KMS-11 (cell line): ENCODE measurements around the gene ZNF747.
A peak's percentile ranks its signal among the peaks of the same experiment; 100 is the strongest.

Experiments used
- H2AFZ ChIP-seq: fragments of 200-600 bp; sonication (generic); 2 replicates; pipeline ENCODE4 v1.6.1; 2016; ENCODE audit warnings: antibody characterized with exemption, mixed run types, low read depth
- H3K27ac ChIP-seq: fragments of 200-600 bp; sonication (generic); 2 replicates; pipeline ENCODE4 v1.6.1; 2016; ENCODE audit warnings: mild to moderate bottlenecking, mixed run types
- H3K27me3 ChIP-seq: fragments of 200-600 bp; sonication (generic); 2 replicates; pipeline ENCODE4 v1.6.1; 2017; ENCODE audit warnings: mild to moderate bottlenecking, low read depth, mixed run types, moderate library complexity; ENCODE audit not compliant: insufficient read depth
- H3K36me3 ChIP-seq: fragments of 200-600 bp; sonication (generic); 2 replicates; pipeline ENCODE4 v1.6.1; 2017; ENCODE audit warnings: mild to moderate bottlenecking, mixed run types; ENCODE audit not compliant: insufficient read depth
- H3K4me1 ChIP-seq: fragments of 200-600 bp; sonication (generic); 2 replicates; pipeline ENCODE4 v1.6.1; 2016; ENCODE audit warnings: mild to moderate bottlenecking, low read depth, mixed run types; ENCODE audit not compliant: poor library complexity, severe bottlenecking
- H3K4me2 ChIP-seq: fragments of 200-600 bp; sonication (generic); 2 replicates; pipeline ENCODE4 v1.7.0; 2016; ENCODE audit warnings: mild to moderate bottlenecking, mixed run types
- H3K4me3 ChIP-seq: fragments of 200-600 bp; sonication (generic); IDR thresholded peaks from 2 replicates; pipeline ENCODE4 v1.6.1; 2017; ENCODE audit warnings: low read depth, low read length, mixed read lengths; ENCODE audit not compliant: insufficient read depth
- H3K79me2 ChIP-seq: fragments of 200-600 bp; sonication (generic); 2 replicates; pipeline ENCODE4 v1.6.1; 2016; ENCODE audit warnings: low read depth, mixed run types; ENCODE audit not compliant: insufficient read depth
- H3K9ac ChIP-seq: fragments of 200-600 bp; sonication (generic); 2 replicates; pipeline ENCODE4 v1.6.1; 2016; ENCODE audit warnings: mild to moderate bottlenecking, mixed run types
- H4K20me1 ChIP-seq: fragments of 200-600 bp; sonication (generic); 2 replicates; pipeline ENCODE4 v1.6.1; 2016; ENCODE audit warnings: mild to moderate bottlenecking, mixed run types; ENCODE audit not compliant: insufficient read depth
- CTCF ChIP-seq: fragments of 200-600 bp; sonication (generic); conservative IDR thresholded peaks from 2 replicates; pipeline ENCODE4 v1.6.1; 2017; ENCODE audit warnings: low read depth, mild to moderate bottlenecking, antibody characterized with exemption, low read length, moderate library complexity, mixed read lengths

ZNF747 gene

GRCh38 chr16:30565526-30565925 lies 30.9 kb upstream of the ZNF747 start:
- Histone ChIP-seq H3K79me2 (no peaks in the 10 kb centered on the region), H3K9ac (no peak overlapping the region), H2AFZ (no peak overlapping the region), H4K20me1 (no peaks in the 10 kb centered on the region), H3K27me3 (no peaks in the 10 kb centered on the region), H3K27ac (no peak overlapping the region), H3K4me3 (no peak overlapping the region), H3K4me2 (no peak overlapping the region), H3K36me3 (no peaks in the 10 kb centered on the region), H3K4me1 (peaks cover 45% of the 10 kb centered on the region)
- TF ChIP-seq CTCF = no peak

- peak overlapping the region; percentile 56; the same call in 1 of the 2 replicates for H3K9ac ChIP-seq
- peak overlapping the region; percentile 48; the same call in 1 of the 2 replicates for H3K4me2 ChIP-seq
- H2AFZ ChIP-seq = peak overlapping the region; percentile 74
- H3K27ac ChIP-seq = peak overlapping the region; percentile 37; the same call in 1 of the 2 replicates
- no peak overlapping the region for H3K4me3 ChIP-seq
- no peaks in the 10 kb centered on the region for H3K27me3 ChIP-seq
- no peaks in the 10 kb centered on the region for H4K20me1 ChIP-seq
- H3K4me1 ChIP-seq = peaks cover 23% of the 10 kb centered on the region
- TF ChIP-seq CTCF = no peak
- H3K79me2 ChIP-seq = peaks cover 4% of the 10 kb centered on the region
- H3K36me3 ChIP-seq = no peaks in the 10 kb centered on the region
Observed at GRCh38 chr16:30562021-30562420, 27.4 kb upstream of the ZNF747 start.

- H4K20me1 ChIP-seq = no peaks in the 10 kb centered on the region
- peak overlapping the region; percentile 56; the same call in 1 of the 2 replicates for H3K9ac ChIP-seq
- peaks cover 12% of the 10 kb centered on the region for H3K79me2 ChIP-seq
- peak overlapping the region; percentile 74 for H2AFZ ChIP-seq
- no peak for TF ChIP-seq CTCF
- peak overlapping the region; percentile 48 for H3K4me2 ChIP-seq
- no peaks in the 10 kb centered on the region for H3K36me3 ChIP-seq
- peak overlapping the region; percentile 37; the same call in 1 of the 2 replicates for H3K27ac ChIP-seq
- H3K27me3 ChIP-seq = no peaks in the 10 kb centered on the region
- peaks cover 22% of the 10 kb centered on the region for H3K4me1 ChIP-seq
- no peak overlapping the region for H3K4me3 ChIP-seq
Observed at GRCh38 chr16:30561089-30561816, 26.6 kb upstream of the ZNF747 start.

GRCh38 chr16:30559690-30560089 lies 25.0 kb upstream of the ZNF747 start:
- no peaks in the 10 kb centered on the region for H3K27me3 ChIP-seq
- TF ChIP-seq CTCF = no peak
- H3K9ac ChIP-seq = no peak overlapping the region
- H3K79me2 ChIP-seq = peaks cover 18% of the 10 kb centered on the region
- no peaks in the 10 kb centered on the region for H4K20me1 ChIP-seq
- H2AFZ ChIP-seq = no peak overlapping the region
- H3K4me3 ChIP-seq = no peak overlapping the region
- H3K36me3 ChIP-seq = no peaks in the 10 kb centered on the region
- peaks cover 17% of the 10 kb centered on the region for H3K4me1 ChIP-seq
- H3K4me2 ChIP-seq = no peak overlapping the region
- H3K27ac ChIP-seq = no peak overlapping the region
